ENCODE results near the gene RERE. TPM values are rescaled to one million over a fixed set of nuclear protein-coding genes. Genes with fewer than 3 reads are reported as not detected.

Gene RERE
- total RNA-seq (2014; rRNA removed; shearing (Covaris generic)), result 30.5 and 42.2 TPM in 2 replicates

DNA sequence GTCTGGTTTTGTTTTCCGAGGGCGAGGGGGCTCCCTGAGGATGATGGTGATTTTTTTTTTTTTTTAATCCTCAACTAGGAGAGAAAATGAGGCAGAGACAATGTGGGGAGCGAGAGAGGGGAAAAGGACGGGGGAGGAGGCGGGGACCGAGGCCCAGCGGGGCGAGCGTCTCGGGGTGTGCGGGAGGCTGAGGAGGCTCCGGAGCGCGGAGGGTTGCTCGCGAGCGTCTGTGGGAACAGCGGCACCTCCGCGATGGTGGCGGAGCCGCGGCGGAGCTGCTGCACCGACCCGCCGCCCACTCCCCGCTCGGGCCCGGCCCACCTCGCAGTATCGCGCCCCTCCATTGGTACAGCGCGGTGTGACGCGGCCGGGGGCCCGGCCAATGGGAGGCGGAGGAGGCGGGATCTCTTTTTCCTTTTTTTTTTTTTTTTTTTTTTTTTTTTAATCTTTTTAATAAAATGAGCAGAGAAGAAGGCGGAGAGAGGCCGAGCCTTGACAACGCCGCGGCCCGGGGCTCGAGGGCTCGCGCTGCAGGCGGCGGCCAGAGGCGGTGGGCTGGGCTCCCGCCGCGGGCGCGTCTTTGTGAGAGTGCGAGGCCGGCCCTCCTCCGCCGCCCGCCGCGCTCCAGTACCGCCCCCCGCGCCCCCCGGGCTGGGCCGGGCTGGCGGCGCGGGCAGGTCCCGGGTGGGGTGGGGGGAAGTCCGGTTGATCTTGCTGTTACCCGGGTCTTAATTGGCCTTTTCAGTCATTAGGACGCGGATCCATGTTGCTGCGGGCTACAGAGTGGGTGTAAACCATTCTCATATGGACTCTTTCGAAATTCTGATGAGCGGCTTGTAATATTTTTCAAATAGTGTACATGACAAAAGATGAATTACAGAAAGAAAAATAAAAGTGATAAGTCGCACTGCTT lies at the start of gene RERE:
Gene RERE, minus strand, starts transcription at position 229 of the 913 bp plus-strand sequence.

DNA sequence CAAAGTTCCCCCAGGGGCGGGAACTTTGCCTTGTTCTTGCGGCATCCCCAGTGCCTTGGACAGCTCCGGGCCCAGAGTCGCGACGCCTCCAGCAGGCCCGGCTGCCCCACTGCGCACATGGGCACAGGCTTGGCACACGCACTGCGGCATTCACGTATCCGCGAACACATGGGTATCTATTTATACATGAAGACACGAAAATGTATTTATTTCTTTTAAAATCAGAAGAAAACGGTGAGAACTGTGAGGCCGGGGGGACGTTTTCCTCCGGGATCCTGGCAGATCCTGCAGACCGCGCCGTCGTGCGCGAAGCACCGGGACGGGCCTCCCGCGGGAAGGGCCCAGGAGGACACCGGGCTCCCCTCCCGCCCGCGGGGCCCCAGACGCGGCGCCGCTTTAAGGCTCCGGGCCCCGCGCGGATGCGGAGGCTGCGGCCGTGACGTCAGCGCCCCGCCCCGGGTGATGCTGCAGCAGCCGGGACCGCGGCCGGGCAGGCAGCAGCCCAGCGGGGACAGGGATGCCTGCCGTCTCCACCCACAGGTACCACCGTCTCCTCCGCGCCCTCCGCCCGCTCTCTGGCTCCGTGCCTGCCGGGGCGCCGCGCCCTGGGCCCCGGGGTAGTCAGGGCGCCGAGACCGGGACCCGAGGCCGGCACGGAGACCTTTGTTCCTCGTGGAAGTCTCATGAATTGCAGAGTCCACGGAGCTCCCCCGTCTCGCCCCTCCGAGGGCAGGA lies 499.6 kb downstream of the RERE start, which contains the start of gene SLC45A1:
Gene SLC45A1, plus strand, starts transcription at position 468 of the 735 bp plus-strand sequence. CDS start 6,216 bp downstream, outside the sequence.

Small RNA genes lying within 50 kb of the gene (small RNA-seq; reads per million reads assigned to genes)
- gene MIR6728, result not detected
- gene RF00019, result not detected
- gene RF00599, result not detected

Other genes starting within 250 kb of the RERE start
- gene ENO1, start 61.0 kb upstream of the RERE start, total RNA-seq (2014; rRNA removed; shearing (Covaris generic)), result 3,008 and 3,187 TPM in 2 replicates
- gene CA6, start 128.2 kb upstream of the RERE start, total RNA-seq (2014; rRNA removed; shearing (Covaris generic)), result not detected in 2 replicates
- gene SLC2A7, start 208.8 kb upstream of the RERE start, total RNA-seq (2014; rRNA removed; shearing (Covaris generic)), result not detected in 2 replicates

All from A375 (cell line).